HUES64 (cell line): ENCODE data around the gene PTPRN2.

Source experiments
- H3K27ac ChIP-seq: 2 replicates; pipeline ENCODE4 v1.7.0; 2013; ENCODE audit warnings: low read depth, low read length, inconsistent platforms
- H3K27me3 ChIP-seq: 2 replicates; pipeline ENCODE4 v1.6.1; 2013; ENCODE audit warnings: mild to moderate bottlenecking, low read length; ENCODE audit not compliant: insufficient read depth
- H3K36me3 ChIP-seq: 2 replicates; pipeline ENCODE4 v1.6.1; 2013; ENCODE audit warnings: mild to moderate bottlenecking, low read length; ENCODE audit not compliant: insufficient read depth
- H3K4me1 ChIP-seq: 2 replicates; pipeline ENCODE4 v1.6.1; 2013; ENCODE audit warnings: mild to moderate bottlenecking, low read length, moderate library complexity; ENCODE audit not compliant: insufficient read depth
- H3K4me3 ChIP-seq: 2 replicates; pipeline ENCODE4 v1.5.1; 2013; ENCODE audit warnings: mild to moderate bottlenecking, low read length, moderate library complexity
- H3K9ac ChIP-seq: 2 replicates; pipeline ENCODE4 v1.6.1; 2013; ENCODE audit warnings: mild to moderate bottlenecking, low read depth, low read length
- H3K9me3 ChIP-seq: 2 replicates; pipeline ENCODE4 v1.6.1; 2013; ENCODE audit warnings: low read depth, low read length; ENCODE audit not compliant: insufficient read depth
- WGBS: fragments of 150-250, 120-280 bp; methylation state at CpG from one replicate; pipeline ENCODE4 v1.1.7; 2013; ENCODE audit warnings: missing lambda C conversion rate; 5-methylcytosine and 5-hydroxymethylcytosine counted together

The PTPRN2 gene

DNA sequence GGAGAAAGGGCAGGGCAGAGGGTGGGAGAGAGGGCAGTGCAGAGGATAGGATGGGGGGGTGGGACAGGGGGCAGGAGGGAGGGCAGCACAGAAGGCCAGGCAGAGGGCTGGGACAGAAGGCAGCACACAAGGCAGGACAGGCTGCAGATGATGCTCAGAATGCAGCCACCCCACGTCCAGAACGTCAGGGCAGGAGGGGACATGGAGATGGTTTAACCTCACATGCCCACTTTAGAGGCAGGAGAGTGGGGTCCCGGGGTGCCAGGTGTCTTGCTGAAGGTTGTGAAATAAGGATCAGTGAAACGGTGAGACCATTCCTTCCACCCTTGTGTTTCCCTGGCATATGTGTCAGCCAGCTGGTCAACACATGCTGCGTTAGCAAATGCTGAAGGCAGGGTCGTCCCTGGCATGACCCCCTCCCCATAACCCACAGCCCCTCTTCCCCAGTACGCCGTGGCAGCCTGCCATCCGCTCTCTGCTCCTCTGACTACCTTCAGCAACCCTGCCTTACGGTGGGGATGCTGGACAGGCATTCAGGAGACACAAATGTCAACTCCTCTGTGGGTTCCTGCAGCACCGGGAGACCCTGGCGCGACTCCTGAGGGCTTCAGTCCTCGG, 658.7 kb downstream of the PTPRN2 start:
- WGBS = 73% methylated on average over 14 of the region's 14 CpGs
- Histone ChIP-seq H3K9me3 (peaks cover 82% of the 10 kb centered on the region), H3K27ac (no peak overlapping the region), H3K27me3 (no peaks in the 10 kb centered on the region), H3K4me1 (no peaks in the 10 kb centered on the region), H3K4me3 (no peak overlapping the region), H3K9ac (no peak overlapping the region), H3K36me3 (no peaks in the 10 kb centered on the region)

DNA sequence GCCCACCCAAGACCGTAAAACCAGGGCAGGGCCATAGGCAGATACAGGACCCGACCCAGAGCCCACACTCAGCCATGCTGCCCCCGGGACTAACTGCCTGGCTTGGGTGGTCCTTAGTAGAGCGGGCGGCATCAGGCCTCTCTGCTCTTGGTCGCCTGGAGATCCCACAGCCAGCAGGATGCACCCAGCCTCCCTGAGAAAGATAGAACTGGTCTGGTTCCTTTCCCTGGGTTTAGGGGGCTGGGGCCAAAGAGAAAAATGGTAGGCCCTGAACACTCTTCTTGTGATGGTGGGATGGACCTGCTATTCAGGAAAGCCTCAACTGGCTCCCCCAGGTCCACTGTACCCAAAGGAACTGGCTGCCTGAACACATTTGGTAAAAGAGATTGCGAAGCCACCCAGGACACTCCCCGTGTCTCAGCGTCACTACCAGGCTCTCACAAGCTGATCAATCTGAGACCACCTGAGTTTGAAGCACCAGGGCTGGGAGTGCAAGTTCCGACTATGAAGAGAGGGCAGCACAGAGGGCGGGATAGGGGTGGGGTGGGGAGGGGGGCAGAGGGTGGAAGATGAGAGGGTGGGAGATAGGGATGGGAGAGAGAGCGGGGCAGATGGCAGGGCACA, 659.3 kb downstream of the PTPRN2 start:
- no peak overlapping the region for H3K9ac ChIP-seq
- H3K4me1 ChIP-seq = no peaks in the 10 kb centered on the region
- peaks cover 86% of the 10 kb centered on the region for H3K9me3 ChIP-seq
- no peak overlapping the region for H3K27ac ChIP-seq
- no peaks in the 10 kb centered on the region for H3K36me3 ChIP-seq
- WGBS = 80% methylated on average over 12 of the region's 12 CpGs
- H3K4me3 ChIP-seq = no peak overlapping the region
- no peaks in the 10 kb centered on the region for H3K27me3 ChIP-seq

DNA sequence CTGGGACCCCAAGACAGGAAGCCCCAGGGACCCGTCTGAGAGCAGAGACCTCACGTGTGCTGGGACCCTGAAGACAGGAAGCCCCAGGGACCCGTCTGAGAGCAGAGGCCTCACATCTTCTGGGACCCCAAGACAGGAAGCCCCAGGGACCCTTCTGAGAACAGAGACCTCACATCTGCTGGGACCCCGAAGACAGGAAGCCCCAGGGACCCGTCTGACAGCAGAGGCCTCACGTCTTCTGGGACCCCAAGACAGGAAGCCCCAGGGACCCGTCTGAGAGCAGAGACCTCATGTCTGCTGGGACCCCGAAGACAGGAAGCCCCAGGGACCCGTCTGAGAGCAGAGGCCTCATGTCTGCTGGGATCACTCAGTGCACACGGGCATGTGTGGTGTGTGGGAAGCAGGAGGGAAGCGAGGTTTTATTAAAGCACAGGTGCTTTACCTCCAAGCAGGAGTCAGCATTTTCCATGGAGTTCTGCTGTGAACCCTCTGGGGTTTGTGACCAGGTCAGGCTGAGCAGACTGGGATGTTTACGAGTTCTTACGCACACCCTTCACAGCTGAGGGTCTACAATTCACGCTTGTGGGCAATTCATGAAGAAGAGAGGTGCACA, 660.2 kb downstream of the PTPRN2 start:
- H3K27ac ChIP-seq = no peak overlapping the region

DNA sequence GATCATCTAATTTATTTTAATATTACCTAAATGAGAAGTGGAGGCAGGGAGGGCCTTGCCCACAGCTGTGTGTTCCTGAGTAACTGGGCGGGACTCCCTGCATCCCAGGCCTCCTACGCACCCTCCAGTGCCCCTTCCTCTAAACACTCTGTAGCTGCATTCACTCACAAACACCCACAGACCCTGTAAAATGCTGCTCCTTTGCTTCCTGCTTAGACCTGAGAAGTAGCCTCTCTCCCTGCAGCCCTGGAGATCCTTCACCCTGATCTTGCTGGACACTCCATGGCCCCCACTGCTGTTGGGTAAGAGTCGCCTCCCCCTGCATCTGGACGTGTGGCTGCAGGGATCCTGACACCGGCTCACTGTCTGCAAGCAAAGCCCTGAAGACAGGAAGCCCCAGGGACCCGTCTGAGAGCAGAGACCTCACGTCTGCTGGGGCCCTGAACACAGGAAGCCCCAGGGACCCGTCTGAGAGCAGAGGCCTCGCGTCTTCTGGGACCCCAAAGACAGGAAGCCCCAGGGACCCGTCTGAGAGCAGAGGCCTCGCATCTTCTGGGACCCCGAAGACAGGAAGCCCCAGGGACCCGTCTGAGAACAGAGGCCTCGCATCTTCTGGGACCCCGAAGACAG, 661.0 kb downstream of the PTPRN2 start:
- Histone ChIP-seq H3K4me1 (no peaks in the 10 kb centered on the region), H3K9me3 (peaks cover 90% of the 10 kb centered on the region), H3K4me3 (no peak overlapping the region), H3K27me3 (no peaks in the 10 kb centered on the region), H3K9ac (no peak overlapping the region), H3K36me3 (no peaks in the 10 kb centered on the region), H3K27ac (no peak overlapping the region)
- 62% methylated on average over 16 of the region's 16 CpGs for WGBS

More for the DNA sequence above, 660.2 kb downstream of the PTPRN2 start:
- no peaks in the 10 kb centered on the region for H3K36me3 ChIP-seq
- WGBS = 69% methylated on average over 14 of the region's 14 CpGs
- no peaks in the 10 kb centered on the region for H3K4me1 ChIP-seq
- H3K4me3 ChIP-seq = no peak overlapping the region
- peaks cover 90% of the 10 kb centered on the region for H3K9me3 ChIP-seq
- H3K9ac ChIP-seq = no peak overlapping the region
- no peaks in the 10 kb centered on the region for H3K27me3 ChIP-seq

DNA sequence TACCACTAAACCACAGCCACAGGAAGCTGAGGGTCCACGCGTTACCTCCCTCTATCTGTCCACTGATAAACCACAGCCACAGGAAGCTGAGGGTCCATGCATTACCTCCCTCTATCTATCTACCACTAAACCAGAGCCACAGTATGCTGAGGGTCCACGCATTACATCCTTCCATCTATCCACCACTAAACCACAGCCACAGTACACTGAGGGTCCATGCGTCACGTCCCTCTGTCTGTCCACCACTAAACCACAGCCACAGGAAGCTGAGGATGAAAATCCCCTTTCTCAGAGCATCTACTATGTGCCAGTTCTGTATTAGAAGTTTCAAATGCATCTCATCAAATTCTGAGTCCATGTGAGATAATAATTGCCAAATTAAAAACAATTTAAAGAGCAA, 661.5 kb downstream of the PTPRN2 start:
- no peaks in the 10 kb centered on the region for H3K36me3 ChIP-seq
- 56% methylated on average over 5 of the region's 5 CpGs for WGBS
- H3K4me3 ChIP-seq = no peak overlapping the region
- H3K9ac ChIP-seq = no peak overlapping the region
- H3K4me1 ChIP-seq = no peaks in the 10 kb centered on the region
- H3K27ac ChIP-seq = no peak overlapping the region
- H3K27me3 ChIP-seq = no peaks in the 10 kb centered on the region
- H3K9me3 ChIP-seq = peaks cover 89% of the 10 kb centered on the region

DNA sequence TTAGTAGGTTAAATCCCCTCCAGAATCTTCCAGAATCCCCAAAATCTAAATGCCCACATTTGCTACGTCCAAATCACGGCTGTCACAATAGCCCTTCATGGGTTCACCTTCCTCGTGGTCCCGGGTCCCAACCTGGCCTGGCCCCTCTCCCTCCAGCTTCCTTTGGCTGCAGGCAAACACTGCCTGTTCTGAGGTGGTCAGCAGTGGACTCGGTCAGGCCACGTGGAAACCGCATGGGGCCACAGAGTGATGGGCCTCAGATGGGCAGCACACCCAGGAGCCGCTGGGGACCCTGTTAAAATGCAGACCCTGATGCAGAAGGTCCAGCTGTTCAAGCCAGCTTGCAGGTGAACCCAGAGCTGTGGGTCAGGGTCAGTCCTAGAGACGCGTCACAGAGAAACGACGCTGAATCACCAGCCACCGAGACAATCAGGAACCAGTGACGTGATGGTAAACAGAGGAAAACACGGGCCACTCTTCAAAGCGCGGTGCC, 662.2 kb downstream of the PTPRN2 start:
- 85% methylated on average over 17 of the region's 17 CpGs for WGBS
- H3K9ac ChIP-seq = no peak overlapping the region

DNA sequence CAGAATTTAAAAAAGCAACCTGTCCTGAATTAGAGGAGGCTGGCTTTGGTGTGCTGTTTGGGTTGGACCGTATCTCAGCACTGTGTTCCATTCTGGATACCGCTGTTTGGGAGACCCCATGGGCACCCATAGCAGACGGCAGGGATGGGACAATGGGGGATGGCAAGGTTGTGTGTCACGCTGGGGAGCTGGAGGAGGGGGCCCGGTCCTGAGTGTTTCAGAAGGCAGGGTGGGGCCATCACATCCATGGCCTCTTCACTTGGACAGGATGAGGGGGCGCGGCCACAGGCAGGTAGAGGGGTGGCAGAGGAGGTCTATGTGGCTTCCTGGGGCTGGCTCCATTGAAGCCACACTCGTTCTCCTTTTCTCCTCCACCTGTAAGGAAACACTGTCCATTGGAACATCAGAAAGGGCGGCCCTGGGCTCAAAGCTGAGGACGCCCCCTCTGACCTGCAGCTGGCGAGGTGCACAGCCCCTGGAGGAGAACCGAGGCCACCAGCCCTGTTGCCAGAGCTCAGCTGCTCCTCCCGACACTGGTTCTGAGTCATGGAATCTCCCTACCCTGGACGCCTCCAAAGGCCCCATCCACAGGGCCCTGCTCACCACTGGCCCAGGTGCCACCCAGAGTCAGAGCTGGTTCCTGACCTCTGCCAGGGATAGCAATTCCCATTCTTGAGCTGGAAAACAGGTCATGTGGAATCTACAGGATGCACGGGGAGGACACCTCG, 663.6 kb downstream of the PTPRN2 start:
- Histone ChIP-seq H3K4me3 (no peak overlapping the region), H3K9me3 (peaks cover 89% of the 10 kb centered on the region), H3K36me3 (no peaks in the 10 kb centered on the region), H3K27ac (no peak overlapping the region), H3K27me3 (no peaks in the 10 kb centered on the region), H3K4me1 (no peaks in the 10 kb centered on the region), H3K9ac (no peak overlapping the region)
- 85% methylated on average over 16 of the region's 16 CpGs for WGBS

More for the DNA sequence above, 662.2 kb downstream of the PTPRN2 start:
- H3K27ac ChIP-seq = no peak overlapping the region
- no peak overlapping the region for H3K4me3 ChIP-seq
- no peaks in the 10 kb centered on the region for H3K36me3 ChIP-seq
- peaks cover 89% of the 10 kb centered on the region for H3K9me3 ChIP-seq
- no peaks in the 10 kb centered on the region for H3K4me1 ChIP-seq
- H3K27me3 ChIP-seq = no peaks in the 10 kb centered on the region

DNA sequence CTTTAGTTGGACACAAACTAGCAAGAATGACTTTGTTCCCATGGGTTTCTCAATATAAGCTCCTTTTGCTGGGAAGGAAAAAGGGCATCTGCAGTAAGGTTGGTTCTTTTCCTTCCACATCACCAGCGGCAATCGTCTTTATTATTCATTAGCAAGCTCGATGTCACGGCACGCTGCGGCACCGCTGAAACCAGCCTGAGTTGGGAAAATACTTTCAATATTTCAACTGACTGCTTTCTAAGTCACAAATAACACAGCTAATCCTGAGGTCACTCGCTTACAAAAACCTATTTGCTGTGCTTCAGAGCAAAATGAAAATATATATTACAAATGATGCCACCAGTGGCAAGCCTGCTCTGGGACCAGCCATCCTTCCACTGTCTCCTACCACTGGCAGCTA, 665.0 kb downstream of the PTPRN2 start:
- no peak overlapping the region for H3K4me3 ChIP-seq
- no peaks in the 10 kb centered on the region for H3K36me3 ChIP-seq
- H3K4me1 ChIP-seq = no peaks in the 10 kb centered on the region
- no peak overlapping the region for H3K27ac ChIP-seq
- WGBS = 84% methylated on average over 8 of the region's 8 CpGs
- no peaks in the 10 kb centered on the region for H3K27me3 ChIP-seq
- no peak overlapping the region for H3K9ac ChIP-seq
- H3K9me3 ChIP-seq = peaks cover 91% of the 10 kb centered on the region

DNA sequence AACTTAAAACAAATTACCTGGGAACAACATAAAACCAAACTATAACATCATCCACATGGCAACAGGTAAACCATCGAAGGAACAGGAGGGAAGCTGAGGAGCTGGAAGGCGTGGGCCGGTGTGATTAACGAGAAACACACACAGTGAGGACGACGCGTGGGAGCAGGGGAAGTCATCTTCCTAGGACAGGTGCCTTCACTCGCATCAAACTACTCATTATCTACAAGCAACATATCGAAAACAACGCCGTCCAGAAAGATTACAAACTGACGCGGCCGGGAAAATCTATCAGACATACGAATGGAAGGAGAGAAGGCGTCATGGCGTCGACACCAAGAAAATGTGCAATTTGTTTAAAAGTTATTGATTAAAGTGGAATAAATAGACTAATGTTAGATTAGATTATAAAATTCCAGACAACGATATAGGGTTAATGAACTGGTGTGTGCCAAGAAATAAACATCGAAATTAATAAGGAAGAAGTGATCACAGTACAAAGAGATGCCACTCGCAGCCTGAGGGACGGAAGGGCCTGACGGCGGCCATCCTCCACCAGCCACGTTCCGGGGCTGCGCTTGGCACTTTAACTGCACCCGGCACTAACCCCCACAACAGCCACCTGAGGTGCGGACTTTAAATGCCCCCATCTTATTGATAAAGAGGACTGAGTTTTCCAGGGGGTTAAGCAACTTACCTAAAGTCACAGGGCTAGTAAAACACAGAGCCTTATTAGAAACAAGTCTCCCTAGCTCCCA, 669.1 kb downstream of the PTPRN2 start:
- H3K9me3 ChIP-seq = peaks cover 97% of the 10 kb centered on the region
- no peak overlapping the region for H3K9ac ChIP-seq
- 90% methylated on average over 28 of the region's 29 CpGs for WGBS
- no peaks in the 10 kb centered on the region for H3K4me1 ChIP-seq
- H3K36me3 ChIP-seq = no peaks in the 10 kb centered on the region
- H3K4me3 ChIP-seq = no peak overlapping the region
- no peak overlapping the region for H3K27ac ChIP-seq
- H3K27me3 ChIP-seq = no peaks in the 10 kb centered on the region

DNA sequence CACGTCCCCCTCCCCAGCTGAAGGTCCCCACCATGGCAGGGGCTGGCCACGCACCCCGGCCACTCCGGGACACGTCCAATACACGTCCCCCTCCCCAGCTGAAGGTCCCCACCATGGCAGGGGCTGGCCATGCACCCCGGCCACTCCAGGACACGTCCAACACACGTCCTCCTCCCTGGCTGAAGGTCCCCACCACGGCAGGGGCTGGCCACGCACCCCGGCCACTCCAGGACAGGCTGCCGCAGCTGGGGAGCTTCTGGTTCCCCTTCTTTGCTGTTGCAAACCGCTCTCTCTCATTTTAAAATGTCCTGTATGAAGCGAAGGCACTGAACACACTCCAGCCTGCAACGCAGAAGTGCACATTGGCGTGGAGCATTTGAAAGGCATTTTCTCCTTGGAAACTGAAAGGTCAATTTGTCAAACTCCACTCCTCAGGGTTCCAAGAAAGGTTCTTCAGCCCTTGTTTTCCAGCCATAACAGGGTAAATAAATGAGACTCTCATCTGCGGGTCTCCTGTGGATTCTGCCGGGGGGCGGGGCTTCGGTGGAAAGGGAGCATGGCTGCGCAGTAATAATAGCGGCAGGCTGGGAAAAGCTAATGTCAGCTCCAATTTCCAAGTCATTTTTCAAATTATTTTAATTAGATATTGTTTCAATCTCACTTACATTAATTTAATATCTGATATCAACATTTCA, 670.5 kb downstream of the PTPRN2 start:
- Histone ChIP-seq H3K27me3 (no peaks in the 10 kb centered on the region), H3K4me1 (no peaks in the 10 kb centered on the region), H3K36me3 (no peaks in the 10 kb centered on the region), H3K27ac (no peak overlapping the region), H3K9ac (no peak overlapping the region), H3K9me3 (peaks cover 96% of the 10 kb centered on the region), H3K4me3 (no peak overlapping the region)
- WGBS = 80% methylated on average over 23 of the region's 23 CpGs
